Stimulated activated CD4-positive, alpha-beta T cell treated with anti-CD3 and anti-CD28 coated beads, Interleukin-15, amount 100 ng/mL, for 24 hours (primary cell): Measurements from ENCODE around the gene COG7.
"Not testable (repeated sequence)": the region's sequence is repeated elsewhere in the genome, so short reads cannot be mapped to it uniquely, and the experiment has no call there.

ENCODE experiments used
- DNase-seq: peaks from one replicate; pipeline ENCODE4 v3.0.0-alpha.2; 2020

Gene COG7

GRCh38 chr16:23452572-23453337 lies at the start of gene COG7:
Gene COG7 (minus strand): TSS chr16:23453189. CDS start chr16:23452994, 195 bp downstream.
- peak; percentile 90 for DNase-seq

GRCh38 chr16:23502466-23502865 lies 49.5 kb upstream of the COG7 start:
- no peak for DNase-seq

GRCh38 chr16:23501291-23501690 lies 48.3 kb upstream of the COG7 start:
- DNase-seq, result no peak

GRCh38 chr16:23500862-23501225 lies 47.9 kb upstream of the COG7 start:
- DNase-seq, result no peak

- DNase-seq, result no peak
Observed at GRCh38 chr16:23500212-23500861, 47.3 kb upstream of the COG7 start.

- no peak for DNase-seq
Observed at GRCh38 chr16:23499801-23500200, 46.8 kb upstream of the COG7 start.

- no peak for DNase-seq
Observed at GRCh38 chr16:23498863-23499262, 45.9 kb upstream of the COG7 start.

- DNase-seq, result no peak
Observed at GRCh38 chr16:23497543-23497868, 44.5 kb upstream of the COG7 start.

- DNase-seq, result no peak
Observed at GRCh38 chr16:23496821-23497542, 44.0 kb upstream of the COG7 start.

GRCh38 chr16:23495671-23496070 lies 42.7 kb upstream of the COG7 start:
- no peak for DNase-seq

GRCh38 chr16:23494188-23494587 lies 41.2 kb upstream of the COG7 start:
- DNase-seq, result no peak

GRCh38 chr16:23491490-23492391 lies 38.8 kb upstream of the COG7 start:
- DNase-seq, result no peak

- DNase-seq, result no peak
Observed at GRCh38 chr16:23486480-23486879, 33.5 kb upstream of the COG7 start.

- no peak for DNase-seq
Observed at GRCh38 chr16:23485841-23486240, 32.9 kb upstream of the COG7 start.

GRCh38 chr16:23485257-23485614 lies 32.2 kb upstream of the COG7 start:
- DNase-seq, result no peak

GRCh38 chr16:23484510-23485256 lies 31.7 kb upstream of the COG7 start:
- no peak for DNase-seq

- DNase-seq, result not testable (repeated sequence)
Observed at GRCh38 chr16:23483492-23483891, 30.5 kb upstream of the COG7 start.

GRCh38 chr16:23482778-23483177 lies 29.8 kb upstream of the COG7 start:
- no peak for DNase-seq

GRCh38 chr16:23480257-23480656 lies 27.3 kb upstream of the COG7 start:
- no peak for DNase-seq

- no peak for DNase-seq
Observed at GRCh38 chr16:23479138-23479537, 26.1 kb upstream of the COG7 start.

GRCh38 chr16:23478566-23478965 lies 25.6 kb upstream of the COG7 start:
- no peak for DNase-seq

GRCh38 chr16:23476289-23476688 lies 23.3 kb upstream of the COG7 start:
- no peak for DNase-seq
